ENCODE measurements around the gene SLC8B1.
"Not testable (repeated sequence)": the region's sequence is repeated elsewhere in the genome, so short reads cannot be mapped to it uniquely, and the experiment has no call there.

The SLC8B1 gene

DNA sequence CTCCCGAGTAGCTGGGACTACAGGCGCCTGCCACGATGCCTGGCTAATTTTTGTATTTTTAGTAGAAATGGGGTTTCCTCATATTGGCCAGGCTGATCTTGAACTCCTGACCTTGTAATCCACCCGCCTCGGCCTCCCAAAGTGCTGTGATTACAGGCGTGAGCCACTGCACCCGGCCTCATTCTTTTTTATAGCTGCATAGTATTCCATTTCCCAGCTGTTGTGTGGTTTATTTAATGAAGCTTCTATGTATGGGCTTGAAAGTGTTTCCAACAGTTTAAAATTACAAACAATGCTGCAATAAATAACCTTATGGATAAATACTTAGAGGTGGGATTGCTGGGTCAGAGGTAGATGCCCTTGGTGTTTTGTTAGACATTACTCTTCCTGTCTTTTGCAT, 19.3 kb upstream of the SLC8B1 start:
- not testable (repeated sequence) for DNase-seq

DNA sequence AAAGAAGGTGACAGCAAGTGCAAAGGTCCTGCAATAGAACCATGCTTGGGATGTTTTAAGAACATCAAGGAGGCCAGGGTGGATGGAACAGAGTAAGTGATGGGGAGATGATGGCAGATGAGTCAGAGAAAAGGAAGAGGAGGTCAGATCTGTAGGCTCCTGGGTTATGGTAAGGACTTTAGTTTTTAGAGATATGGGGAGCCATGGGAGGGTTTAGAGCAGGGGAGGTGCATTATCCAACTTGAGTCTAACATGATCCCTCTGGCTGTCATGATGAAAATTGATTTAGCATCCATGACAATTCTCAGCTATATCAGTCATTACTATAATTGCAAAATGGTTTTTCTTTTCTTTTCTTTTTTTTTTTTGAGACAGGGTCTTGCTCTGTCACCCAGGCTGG, 16.2 kb upstream of the SLC8B1 start:
- DNase-seq = no peak

DNA sequence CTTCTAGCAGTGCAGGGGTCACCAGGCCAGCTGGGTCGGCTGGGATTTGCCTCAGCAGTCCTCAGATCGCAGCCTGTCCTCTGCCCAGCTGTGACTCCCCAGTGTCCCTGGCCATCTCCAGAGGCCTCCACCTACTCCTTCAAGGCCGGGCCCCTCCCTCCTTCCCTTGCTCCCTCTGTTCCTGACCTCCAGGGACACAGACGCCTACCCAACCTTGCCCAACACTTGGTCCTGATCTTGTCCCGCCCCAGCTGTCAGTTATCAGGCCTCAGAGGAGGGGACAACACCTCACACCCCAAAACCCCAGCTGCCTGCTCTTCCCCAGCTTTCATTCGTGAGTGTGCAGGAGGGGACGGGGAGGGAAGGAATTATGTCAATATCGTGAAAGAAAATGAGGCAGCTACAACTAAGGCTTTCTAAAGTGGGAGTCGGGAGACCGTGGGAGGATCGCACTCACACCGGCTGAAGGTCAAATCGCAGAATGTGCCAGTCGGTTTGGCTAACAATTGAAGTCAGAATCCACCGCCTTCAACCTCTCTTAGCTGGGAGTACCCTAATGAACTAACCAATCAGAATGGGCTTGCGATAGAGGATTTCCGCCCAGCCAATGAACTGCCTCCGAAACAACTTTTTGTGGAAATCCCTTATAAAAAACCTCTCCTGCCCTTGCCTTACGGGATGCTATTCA, 14.1 kb upstream of the SLC8B1 start:
- DNase-seq = no peak

DNA sequence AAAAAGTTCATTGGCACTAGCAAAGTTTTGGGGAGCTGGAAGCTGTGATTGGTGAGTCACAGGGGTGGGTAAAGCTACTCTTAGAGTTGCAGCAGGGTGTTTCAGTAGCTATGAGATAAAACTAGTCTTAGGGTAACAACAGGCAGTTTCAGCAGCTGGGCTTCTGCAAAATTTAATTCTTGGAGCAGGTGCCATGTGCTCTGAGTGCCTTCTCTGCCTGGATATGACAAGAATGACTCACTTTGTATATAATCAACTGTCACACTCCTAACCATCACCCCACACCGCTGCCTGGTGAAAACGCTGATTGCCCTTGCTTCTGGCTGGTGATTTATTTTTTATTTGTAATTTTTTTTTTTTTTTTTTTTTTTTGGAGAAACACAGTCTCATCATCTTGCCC, 13.0 kb upstream of the SLC8B1 start:
- no peak for DNase-seq

DNA sequence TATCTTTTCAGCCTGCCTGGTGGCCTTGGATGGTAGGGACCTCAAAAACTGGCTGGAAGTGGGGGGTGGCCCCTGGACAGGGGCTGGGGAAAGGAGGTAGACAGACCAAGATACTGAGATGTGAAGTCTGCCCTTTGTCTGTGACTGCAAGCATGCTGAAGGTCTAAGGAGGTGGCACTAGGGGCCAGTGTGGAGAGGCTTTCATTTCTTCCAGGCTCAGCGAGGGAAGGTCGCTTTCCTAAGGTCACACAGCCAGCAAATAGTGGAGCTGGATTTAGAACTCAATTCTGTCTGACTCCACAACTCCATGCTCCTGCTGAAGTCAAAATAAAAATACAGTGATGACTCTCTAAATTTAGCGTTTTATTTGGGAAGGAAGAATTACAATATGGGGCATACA, 12.2 kb upstream of the SLC8B1 start:
- DNase-seq = no peak

DNA sequence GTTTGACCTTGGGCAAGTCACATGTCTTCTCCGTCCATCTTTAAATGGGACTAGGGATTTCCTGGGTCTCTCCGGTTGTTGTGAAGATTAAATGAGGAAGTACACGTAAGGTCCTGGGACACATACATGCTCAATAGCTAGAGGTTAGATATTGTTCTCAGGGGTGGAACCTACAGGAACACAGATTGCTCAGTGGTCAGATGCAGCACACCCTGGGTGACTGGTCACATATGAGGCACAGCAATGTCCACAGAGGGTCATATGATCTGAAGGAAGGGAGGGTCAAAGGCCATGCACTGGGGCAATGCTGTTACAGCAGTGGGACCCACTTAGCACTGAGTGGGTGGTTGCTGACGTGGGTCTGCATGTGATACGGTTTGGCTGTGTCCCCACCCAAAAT, 11.4 kb upstream of the SLC8B1 start:
- no peak for DNase-seq

DNA sequence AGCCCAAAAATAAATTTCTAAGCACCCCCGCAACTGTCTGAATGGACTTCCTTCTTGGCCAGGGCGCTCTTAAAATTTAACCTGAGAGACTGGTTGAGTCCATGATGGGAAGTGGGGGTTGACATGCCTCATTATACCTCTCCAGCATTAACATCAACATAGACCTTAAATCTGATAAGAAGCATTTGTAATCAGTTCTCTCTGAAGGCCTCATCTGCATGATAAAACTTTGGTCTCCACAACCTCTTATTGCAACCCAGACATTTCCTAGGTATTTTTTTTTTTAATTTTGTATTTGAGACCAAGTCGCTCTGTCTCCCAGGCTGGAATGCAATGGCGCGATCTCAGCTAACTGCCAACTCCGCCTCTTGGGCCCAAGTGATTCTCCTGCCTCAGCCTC, 10.4 kb upstream of the SLC8B1 start:
- no peak for DNase-seq

DNA sequence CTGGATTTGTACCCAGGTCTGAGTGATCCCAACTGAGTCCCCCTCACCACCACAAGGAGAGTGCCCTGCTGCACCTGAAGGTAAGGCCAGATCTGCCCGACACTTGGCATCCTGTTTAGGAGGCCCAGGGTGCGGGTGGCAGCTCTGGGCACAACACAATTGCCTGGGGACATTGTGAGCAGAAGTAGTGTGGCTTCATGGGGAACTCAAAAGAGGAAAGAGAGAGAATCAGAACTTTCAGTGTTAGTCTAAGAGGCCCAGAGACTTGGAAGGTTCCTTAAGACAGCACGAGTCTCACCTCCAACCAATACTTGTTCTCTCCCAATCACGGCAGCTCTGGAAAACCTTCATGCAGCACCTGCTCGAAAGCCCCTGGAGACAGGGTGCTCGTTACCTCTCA, 6.6 kb upstream of the SLC8B1 start:
- DNase-seq = no peak

DNA sequence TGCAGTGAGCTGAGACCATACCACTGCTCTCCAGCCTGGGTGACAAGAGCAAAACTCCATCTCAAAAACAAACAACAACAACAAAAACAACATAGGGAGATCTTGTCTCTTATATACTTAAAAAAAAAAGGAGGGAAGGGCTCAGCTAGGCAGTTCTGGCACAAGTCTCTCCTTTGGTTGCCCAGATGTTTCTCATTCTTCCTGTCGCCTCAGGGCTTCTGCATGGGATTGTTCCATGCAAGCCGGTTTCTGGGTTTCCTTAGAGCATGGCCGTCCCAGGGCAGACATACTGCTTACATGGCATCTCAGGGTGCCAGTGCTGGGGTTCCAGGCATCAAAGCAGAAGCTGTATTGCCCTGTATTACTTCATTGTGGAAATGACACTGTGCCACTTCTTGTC, 5.2 kb upstream of the SLC8B1 start:
- no peak for DNase-seq

DNA sequence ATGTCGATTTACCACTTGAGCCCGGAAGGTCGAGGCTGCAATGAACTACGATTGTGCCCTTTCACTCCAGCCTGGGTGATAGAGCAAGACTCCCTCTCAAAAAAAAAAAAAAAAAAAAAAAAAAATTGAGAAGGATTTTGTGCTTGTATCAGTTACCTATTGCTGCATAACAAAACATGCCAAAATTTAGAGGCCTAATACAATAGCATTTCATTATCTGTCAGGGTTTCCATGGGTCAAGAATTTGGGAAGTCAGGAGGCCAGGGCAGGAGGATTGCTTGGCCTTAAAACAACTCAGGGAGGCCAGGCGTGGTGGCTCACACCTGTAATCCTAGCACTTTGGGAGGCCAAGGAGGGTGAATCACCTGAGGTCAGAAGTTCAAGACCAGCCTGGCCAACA, 4.6 kb upstream of the SLC8B1 start:
- DNase-seq = no peak

DNA sequence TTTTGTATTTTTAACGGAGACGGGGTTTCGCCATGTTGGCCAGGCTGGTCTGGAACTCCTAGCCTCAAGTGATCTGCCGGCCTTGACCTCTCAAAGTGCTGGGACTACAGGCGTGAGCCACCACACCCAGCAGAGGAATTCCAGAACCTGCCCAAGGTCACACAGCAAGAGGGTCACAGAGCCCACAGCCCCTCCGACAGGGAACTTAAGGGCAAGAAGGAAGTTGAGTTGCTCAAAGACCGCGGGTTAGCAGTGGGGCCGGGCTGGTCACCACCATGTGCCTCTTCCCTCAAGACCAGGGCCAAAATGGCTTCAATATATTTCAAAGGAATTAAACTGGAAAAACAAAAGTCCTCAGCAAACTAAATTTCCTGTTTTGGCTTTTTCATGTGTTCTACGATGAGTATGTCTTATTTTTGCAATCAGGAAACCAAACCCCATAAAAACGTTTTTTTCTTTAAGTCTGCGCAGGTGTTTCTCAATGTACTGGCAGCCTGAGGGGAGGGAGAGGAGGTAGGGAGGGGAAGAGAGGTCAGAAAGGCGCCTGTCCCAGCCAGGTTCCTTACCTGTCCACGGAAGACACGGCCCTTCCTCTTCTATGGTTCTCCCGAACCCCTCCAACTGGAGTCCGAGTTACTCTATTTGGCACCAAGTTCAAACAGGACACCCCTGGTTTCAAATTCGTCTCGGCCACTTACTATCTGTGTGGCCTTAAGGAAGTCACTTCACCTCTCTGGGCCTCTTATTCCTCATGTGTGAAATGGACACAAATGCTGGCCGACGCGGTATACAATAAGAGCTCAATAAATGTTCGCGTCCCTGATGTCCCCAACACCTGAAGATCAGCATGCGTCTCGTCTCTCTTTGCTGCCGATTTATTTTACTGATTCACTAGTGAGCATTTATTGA, 778 bp downstream of the SLC8B1 start:
- DNase-seq = no peak

DNA sequence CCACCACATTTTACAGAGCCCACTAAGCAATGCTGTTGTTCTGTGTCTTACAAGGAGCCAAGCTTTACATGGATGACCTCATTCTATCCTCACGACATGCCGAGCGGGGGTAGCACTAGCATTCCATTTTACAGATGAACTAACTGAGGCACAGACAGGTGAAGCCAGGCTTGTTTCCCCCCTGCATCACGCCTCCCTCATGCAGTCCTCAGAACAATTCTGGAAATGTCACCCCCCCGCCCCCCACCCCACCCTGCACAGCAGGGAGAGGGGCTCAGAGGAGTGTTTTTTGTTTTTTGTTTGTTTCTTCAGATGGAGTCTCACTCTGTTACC, 1.5 kb downstream of the SLC8B1 start:
- no peak for DNase-seq

DNA sequence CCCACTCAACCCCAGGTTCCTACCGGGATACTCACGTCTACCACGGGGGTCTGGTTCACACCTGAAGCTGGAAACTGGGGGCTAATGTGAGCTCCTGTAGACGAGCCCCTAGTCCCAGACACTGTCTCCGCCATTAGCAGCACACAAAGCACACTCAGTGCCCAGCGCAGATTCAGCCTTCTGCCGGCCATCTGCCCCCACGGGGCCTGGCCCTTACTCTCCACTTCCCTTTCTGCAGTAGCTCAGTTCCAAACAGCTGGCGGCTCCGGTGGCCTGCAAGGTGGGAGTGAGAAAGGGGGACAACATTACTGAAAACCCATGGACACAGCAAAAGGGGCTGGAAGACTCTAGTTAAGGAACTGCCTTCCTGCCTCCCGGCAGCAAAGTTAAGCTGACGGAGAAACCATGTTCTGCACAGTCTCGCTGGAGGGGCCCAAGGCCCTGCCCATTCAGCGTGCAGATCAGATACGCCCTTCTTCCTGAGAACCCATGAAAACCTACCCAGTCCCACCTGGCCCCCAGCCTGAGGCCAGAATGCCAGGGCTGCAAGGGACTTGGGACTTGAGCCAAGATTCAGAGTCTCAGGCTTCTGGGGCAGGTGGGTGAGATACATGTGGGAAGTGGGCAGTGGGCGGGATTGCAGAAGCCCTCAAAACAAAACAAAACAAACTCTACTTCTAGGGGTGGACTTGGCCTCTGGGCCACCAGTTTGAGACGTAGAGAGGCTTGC, 2.1 kb downstream of the SLC8B1 start:
- no peak for DNase-seq

DNA sequence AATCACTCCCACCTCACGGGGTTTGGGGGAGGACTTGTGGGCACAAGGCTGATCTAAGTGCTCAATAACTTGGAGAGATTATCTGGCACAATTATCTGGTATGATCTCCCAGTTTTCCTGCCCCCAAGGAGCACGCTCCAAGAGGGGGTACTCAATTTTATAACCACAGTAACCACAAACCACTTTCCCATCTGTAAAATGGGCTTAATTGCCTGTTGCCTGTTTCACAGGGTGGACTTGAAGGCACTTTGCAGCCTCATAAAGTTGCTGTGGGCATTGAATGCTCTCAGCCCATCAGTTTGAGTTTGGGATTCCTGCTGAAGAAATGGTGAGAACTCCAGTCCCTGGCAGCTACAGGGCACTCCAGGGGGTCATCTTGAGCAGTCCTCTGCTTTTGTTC, 4.4 kb downstream of the SLC8B1 start:
- DNase-seq = no peak

DNA sequence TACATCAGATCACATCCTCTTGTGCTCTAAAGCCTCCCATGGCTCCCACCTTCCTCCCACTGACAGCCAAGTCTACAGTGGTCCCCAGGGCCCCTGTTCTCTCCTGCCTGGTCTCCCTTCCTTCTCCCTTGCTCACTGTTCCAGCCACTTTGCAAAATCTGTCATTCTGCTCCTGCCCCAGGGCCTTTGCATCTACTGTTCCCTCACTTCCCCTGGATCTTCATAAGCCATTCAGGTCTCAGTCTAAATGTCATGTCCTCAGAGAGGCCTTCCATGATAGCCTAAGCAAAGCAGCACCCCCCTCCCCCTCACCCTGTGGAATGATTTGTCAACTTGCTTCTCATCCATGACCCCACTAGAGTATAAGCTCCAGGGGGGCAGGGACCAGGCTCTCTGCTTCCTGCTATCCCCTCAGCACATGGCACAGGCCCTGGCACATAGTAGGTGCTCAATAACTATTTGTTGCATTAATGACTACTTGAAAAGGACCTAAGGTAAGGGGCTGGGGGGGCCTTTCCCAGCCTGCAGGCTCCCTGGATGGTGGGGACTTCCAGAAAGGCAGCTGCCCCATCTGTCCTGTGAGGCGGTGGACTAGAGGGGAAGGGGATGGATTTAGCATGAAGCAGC, 5.0 kb downstream of the SLC8B1 start:
- DNase-seq = no peak

DNA sequence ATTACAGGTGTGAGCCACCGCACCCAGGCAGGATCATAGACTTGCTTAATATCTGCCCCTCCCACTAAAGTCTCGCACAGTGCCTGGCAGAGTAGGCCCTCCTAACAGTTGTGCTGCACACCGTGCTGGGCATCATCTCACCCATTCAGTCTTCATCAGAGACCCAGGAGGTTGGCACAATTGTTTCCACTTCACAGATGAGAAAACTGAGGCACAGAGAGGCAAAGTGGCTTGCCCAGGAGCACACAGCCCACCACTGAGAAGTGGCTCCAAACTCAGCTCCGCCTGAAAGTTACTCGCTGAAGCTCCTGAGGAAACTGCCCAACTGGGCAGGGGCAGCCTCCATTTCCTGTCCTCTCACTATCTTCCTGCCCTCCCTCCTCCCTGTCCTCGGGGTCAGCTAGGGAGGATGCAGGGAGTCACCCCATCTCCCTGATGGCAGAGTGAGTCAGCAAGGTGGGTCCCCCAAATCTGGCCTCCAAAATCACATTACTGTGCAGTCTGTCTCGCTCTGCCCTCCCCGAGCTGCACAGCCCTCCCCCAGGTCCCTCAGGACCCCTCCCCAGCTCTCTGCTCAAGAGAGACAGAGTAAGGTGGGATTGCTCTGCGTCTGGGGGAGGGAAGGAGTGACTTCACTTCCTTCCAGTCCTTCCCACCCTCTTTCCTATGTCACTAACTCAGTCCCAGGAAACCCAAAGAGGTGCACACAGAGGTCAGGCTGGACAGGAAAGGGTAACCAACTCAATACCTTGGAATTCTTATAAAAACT, 5.7 kb downstream of the SLC8B1 start:
- no peak for DNase-seq

DNA sequence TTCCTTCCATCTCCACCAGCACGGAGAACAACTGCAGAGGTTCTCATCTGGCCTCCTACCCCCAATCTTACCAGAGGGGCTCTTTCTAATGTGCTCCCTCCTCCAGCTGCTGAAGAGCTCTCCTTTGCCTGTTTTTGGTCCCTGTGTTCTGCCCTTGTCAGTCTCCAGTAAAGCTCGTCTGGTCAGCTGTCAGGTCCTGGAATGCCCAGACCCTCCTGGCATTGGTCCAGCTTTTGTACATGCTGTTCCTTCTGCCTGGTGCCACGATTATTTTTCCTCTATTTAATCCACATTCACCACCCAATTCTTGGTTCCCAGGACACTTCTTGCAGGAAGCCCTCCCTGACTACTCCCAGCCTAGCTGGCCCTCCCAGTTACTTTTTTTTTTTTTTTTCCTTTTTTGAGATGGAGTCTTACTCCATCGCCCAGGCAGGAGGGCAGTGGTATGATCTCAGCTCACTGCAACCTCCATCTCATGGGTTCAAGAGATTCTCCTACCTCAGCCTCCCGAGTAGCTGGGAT, 6.5 kb downstream of the SLC8B1 start:
- DNase-seq = no peak

DNA sequence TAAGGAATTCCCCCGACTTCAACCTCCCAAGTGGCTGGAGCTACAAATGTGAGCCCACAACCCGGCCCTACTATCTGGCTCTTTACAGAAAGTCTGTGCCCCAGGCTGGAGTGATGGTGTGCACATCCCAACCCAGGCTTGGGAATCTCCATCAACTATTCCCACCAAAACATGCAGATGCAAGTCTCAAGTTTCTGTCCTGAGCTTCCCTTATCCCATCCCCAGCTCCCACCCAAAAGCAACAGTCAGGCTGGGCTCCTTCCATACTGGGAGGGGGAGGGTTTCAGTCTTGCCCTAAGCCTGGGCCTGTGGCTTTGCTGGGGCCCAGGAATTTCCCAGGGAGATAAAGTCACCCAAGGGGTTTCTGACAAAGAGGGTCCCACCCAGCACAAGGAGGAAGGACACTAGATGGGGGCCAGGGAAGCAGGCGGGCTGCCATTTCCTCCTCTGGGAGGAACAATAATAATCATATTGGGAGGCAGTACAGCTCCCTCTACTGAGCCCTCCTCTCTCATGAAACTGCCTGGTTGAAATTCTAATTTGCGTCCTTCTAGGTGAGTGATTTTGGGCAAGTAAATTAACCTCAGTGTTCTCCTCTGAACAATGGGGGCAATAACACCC, 8.0 kb downstream of the SLC8B1 start:
- no peak for DNase-seq

DNA sequence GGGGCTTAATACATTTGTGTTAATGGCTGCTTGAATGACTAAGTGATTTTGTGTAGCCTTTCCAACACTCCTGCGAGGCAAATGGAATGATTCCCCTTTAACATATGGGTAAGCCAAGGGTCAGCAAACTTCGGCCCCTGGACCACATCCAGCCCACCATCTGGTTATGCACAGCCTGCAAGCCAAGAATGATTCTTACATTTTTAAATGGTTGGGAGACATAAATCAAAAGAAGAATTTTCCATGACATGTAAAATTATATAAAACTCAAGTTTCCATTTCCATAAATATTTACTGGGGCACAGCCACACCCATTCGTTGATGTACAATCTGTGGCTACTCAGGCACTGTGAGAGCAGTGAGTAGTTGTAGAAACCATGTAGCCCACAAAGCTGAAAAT, 9.0 kb downstream of the SLC8B1 start:
- DNase-seq = no peak

DNA sequence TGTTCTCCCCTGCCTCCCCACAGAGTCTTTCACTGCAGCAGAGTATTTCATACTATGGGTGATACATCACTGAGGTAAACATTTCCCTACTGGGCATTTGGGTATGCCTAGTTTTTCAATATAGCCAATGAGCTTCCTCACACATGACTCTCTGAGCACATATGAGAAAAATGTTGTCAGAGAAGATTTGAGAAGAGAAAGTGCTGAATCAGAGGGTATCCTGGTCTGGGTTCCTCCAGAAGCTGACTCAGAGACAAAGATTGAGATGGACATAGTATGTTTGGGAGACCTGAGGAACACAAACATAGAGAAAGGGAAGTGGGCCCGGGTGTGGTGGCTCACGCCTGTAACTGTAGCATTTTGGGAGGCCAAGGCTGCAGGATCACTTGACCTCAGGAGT, 12.6 kb downstream of the SLC8B1 start:
- DNase-seq = no peak

DNA sequence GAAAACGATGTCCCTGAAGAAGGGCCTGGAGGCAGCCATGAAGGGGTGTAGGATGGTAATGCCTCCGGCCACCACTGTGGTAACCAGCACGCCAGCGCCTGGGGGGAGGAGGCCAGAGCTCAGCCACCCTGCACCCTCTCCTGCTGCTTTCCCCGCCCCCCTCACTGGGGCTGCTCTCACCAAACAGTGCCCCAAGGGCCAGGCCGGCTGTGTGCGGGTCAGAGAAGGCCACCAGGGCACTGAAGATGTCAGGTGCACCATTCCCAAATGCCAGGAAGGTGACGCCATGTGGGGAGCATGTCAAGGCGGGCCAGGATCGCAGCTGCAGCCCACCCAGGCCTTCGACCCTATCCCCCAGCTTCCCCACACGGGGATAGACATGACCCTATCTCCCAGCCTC, 14.5 kb downstream of the SLC8B1 start:
- no peak for DNase-seq

Measured in effector CD4-positive, alpha-beta T cell (primary cell).